ENCODE data around the gene FOCAD.

The FOCAD gene

DNA sequence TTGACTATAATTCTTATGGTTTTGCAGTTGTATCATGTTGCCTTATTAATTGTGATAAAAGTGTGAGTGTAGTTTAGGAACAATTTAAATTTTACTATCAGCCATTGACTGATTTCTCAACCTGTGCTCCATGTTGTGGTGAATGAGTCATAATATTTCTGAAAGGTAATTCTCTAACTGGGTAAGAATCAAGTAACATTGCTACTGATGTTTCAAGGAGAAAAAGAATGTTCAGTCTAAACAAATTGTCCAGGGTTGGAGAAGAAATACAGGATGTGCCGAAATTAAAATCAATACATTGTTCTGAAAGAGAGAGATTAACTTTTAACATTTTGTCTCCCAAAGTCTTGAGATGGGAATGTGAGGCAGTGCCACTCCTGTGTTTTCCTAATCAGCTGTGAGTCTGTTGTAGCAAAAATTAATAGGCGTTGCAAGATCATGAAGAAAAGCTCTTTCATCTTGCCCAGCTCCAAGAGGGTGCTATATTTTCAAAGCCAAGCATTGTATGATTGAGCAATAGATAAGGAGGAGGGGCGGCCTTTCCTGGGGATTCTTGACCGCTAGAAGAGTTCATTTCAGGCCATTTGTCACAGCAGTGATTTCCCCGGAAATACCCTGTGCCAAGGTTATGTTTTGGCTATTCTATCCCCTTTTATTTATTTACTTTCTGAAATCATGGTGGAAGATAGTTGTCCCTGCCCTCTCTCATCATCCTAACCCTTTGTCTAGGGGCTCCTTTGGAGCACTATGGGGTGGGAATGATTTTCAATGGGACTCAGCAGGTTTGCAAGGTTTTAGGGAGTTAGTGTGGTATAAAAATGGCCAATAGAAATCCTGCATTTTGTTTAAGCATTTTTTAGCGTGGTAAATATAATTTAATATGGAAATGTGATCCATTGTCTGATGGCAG lies 151.6 kb downstream of the FOCAD start:
- H3K36me3 ChIP-seq (ENCODE audit: control insufficient read depth in 4 of 4, insufficient read depth in 4 of 4, low read length in 3 of 4) = peaks cover 0 to 15% (median 5%) of the 10 kb centered on the region in 4 experiments
- DNase-seq = no peak
- H3K9me3 ChIP-seq (ENCODE audit: control extremely low read depth in 1 of 5, control insufficient read depth in 4 of 5, insufficient read depth in 2 of 5, low read depth in 1 of 5, low read length in 4 of 5) = peaks cover 0 to 7% (median 0%) of the 10 kb centered on the region in 5 experiments
- WGBS (ENCODE audit: insufficient coverage) = 91% methylated on average over 5 of the region's 6 CpGs
- POLR2A ChIA-PET = no interaction called here
- CTCF ChIA-PET = no interaction called here
- no peak overlapping the region for H3K4me3 ChIP-seq (ENCODE audit: control insufficient read depth in 1 of 7, extremely low read depth in 1 of 7, insufficient read depth in 4 of 7, low read depth in 2 of 7, low read length in 6 of 7)
- no peaks in the 10 kb centered on the region for H3K4me1 ChIP-seq (ENCODE audit: control extremely low read depth in 1 of 4, control insufficient read depth in 4 of 4, insufficient read depth in 4 of 4, low read length in 3 of 4)
- no peak overlapping the region for H3K27ac ChIP-seq (ENCODE audit: insufficient read depth in 1 of 2, low read depth in 1 of 2, low read length in 2 of 2, poor library complexity in 1 of 2, severe bottlenecking in 2 of 2)
- H3K27me3 ChIP-seq (replicated peaks in 2 of 5; ENCODE audit: control insufficient read depth in 4 of 5, insufficient read depth in 5 of 5, low read length in 4 of 5) = no peaks in the 10 kb centered on the region

GRCh38 chr9:20837166-20837565 lies 153.1 kb downstream of the FOCAD start:
- ChIA-PET POLR2A (no interaction called here), CTCF (no interaction called here)
- WGBS (ENCODE audit: insufficient coverage) = 97% methylated on average over 3 of the region's 3 CpGs
- H3K27me3 ChIP-seq (replicated peaks in 2 of 5; ENCODE audit: control insufficient read depth in 4 of 5, insufficient read depth in 5 of 5, low read length in 4 of 5) = no peaks in the 10 kb centered on the region
- peaks cover 0 to 15% (median 4%) of the 10 kb centered on the region in 4 experiments for H3K36me3 ChIP-seq (ENCODE audit: control insufficient read depth in 4 of 4, insufficient read depth in 4 of 4, low read length in 3 of 4)
- no peak overlapping the region for H3K4me3 ChIP-seq (ENCODE audit: control insufficient read depth in 1 of 7, extremely low read depth in 1 of 7, insufficient read depth in 4 of 7, low read depth in 2 of 7, low read length in 6 of 7)
- no peak overlapping the region for H3K27ac ChIP-seq (ENCODE audit: insufficient read depth in 1 of 2, low read depth in 1 of 2, low read length in 2 of 2, poor library complexity in 1 of 2, severe bottlenecking in 2 of 2)
- peaks cover 0 to 12% (median 0%) of the 10 kb centered on the region in 5 experiments for H3K9me3 ChIP-seq (ENCODE audit: control extremely low read depth in 1 of 5, control insufficient read depth in 4 of 5, insufficient read depth in 2 of 5, low read depth in 1 of 5, low read length in 4 of 5)
- DNase-seq = no peak
- H3K4me1 ChIP-seq (ENCODE audit: control extremely low read depth in 1 of 4, control insufficient read depth in 4 of 4, insufficient read depth in 4 of 4, low read length in 3 of 4) = no peaks in the 10 kb centered on the region

- CTCF ChIA-PET = no interaction called here
- WGBS (ENCODE audit: insufficient coverage) = no CpG with 5 or more reads among the region's 1 CpG
- Histone ChIP-seq H3K4me1 (ENCODE audit: control extremely low read depth in 1 of 4, control insufficient read depth in 4 of 4, insufficient read depth in 4 of 4, low read length in 3 of 4) (no peaks in the 10 kb centered on the region), H3K27ac (ENCODE audit: insufficient read depth in 1 of 2, low read depth in 1 of 2, low read length in 2 of 2, poor library complexity in 1 of 2, severe bottlenecking in 2 of 2) (no peak overlapping the region), H3K36me3 (ENCODE audit: control insufficient read depth in 4 of 4, insufficient read depth in 4 of 4, low read length in 3 of 4) (peaks cover 0 to 11% (median 5%) of the 10 kb centered on the region in 4 experiments), H3K9me3 (ENCODE audit: control extremely low read depth in 1 of 5, control insufficient read depth in 4 of 5, insufficient read depth in 2 of 5, low read depth in 1 of 5, low read length in 4 of 5) (peaks cover 0 to 16% (median 0%) of the 10 kb centered on the region in 5 experiments), H3K27me3 (replicated peaks in 2 of 5; ENCODE audit: control insufficient read depth in 4 of 5, insufficient read depth in 5 of 5, low read length in 4 of 5) (no peaks in the 10 kb centered on the region), H3K4me3 (ENCODE audit: control insufficient read depth in 1 of 7, extremely low read depth in 1 of 7, insufficient read depth in 4 of 7, low read depth in 2 of 7, low read length in 6 of 7) (no peak overlapping the region)
- DNase-seq = no peak
- POLR2A ChIA-PET = no interaction called here
Measured at GRCh38 chr9:20838218-20838617, 154.2 kb downstream of the FOCAD start.

DNA sequence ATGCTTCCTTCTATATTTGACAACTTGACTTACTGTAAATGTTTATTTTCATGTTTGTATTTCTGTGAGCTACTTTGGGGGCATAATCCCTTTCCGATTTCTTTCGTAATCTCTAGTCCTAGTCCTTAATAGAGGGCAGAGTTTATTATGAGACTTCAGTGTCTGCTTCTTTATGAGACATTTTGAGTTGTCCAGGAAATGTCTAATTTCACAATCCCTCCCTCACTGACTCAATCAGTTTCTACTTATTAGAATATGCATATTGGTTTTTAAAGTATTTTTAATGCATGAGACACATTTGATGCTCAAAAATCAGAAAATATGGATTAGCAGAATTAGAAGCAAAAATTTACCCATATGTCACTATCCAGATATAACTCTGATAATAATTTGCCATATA lies 160.9 kb downstream of the FOCAD start:
- WGBS (ENCODE audit: insufficient coverage) = 100% methylated on average over 2 of the region's 2 CpGs
- H3K27me3 ChIP-seq (replicated peaks in 2 of 5; ENCODE audit: control insufficient read depth in 4 of 5, insufficient read depth in 5 of 5, low read length in 4 of 5) = no peaks in the 10 kb centered on the region
- H3K9me3 ChIP-seq (ENCODE audit: control extremely low read depth in 1 of 5, control insufficient read depth in 4 of 5, insufficient read depth in 2 of 5, low read depth in 1 of 5, low read length in 4 of 5) = peaks cover 0 to 11% (median 0%) of the 10 kb centered on the region in 5 experiments
- no peak overlapping the region for H3K4me3 ChIP-seq (ENCODE audit: control insufficient read depth in 1 of 7, extremely low read depth in 1 of 7, insufficient read depth in 4 of 7, low read depth in 2 of 7, low read length in 6 of 7)
- H3K27ac ChIP-seq (ENCODE audit: insufficient read depth in 1 of 2, low read depth in 1 of 2, low read length in 2 of 2, poor library complexity in 1 of 2, severe bottlenecking in 2 of 2) = no peak overlapping the region
- no peaks in the 10 kb centered on the region for H3K4me1 ChIP-seq (ENCODE audit: control extremely low read depth in 1 of 4, control insufficient read depth in 4 of 4, insufficient read depth in 4 of 4, low read length in 3 of 4)
- DNase-seq = no peak
- POLR2A ChIA-PET = no interaction called here
- H3K36me3 ChIP-seq (ENCODE audit: control insufficient read depth in 4 of 4, insufficient read depth in 4 of 4, low read length in 3 of 4) = peaks cover 0 to 2% (median under 1%) of the 10 kb centered on the region in 4 experiments
- CTCF ChIA-PET = no interaction called here

GRCh38 chr9:20848490-20848889 lies 164.4 kb downstream of the FOCAD start:
- Histone ChIP-seq H3K27ac (ENCODE audit: insufficient read depth in 1 of 2, low read depth in 1 of 2, low read length in 2 of 2, poor library complexity in 1 of 2, severe bottlenecking in 2 of 2) (no peak overlapping the region), H3K9me3 (ENCODE audit: control extremely low read depth in 1 of 5, control insufficient read depth in 4 of 5, insufficient read depth in 2 of 5, low read depth in 1 of 5, low read length in 4 of 5) (no peaks in the 10 kb centered on the region), H3K4me1 (ENCODE audit: control extremely low read depth in 1 of 4, control insufficient read depth in 4 of 4, insufficient read depth in 4 of 4, low read length in 3 of 4) (no peaks in the 10 kb centered on the region), H3K4me3 (ENCODE audit: control insufficient read depth in 1 of 7, extremely low read depth in 1 of 7, insufficient read depth in 4 of 7, low read depth in 2 of 7, low read length in 6 of 7) (no peak overlapping the region), H3K27me3 (replicated peaks in 2 of 5; ENCODE audit: control insufficient read depth in 4 of 5, insufficient read depth in 5 of 5, low read length in 4 of 5) (no peaks in the 10 kb centered on the region), H3K36me3 (ENCODE audit: control insufficient read depth in 4 of 4, insufficient read depth in 4 of 4, low read length in 3 of 4) (no peaks in the 10 kb centered on the region)
- no CpG with 5 or more reads among the region's 2 CpGs for WGBS (ENCODE audit: insufficient coverage)
- CTCF ChIA-PET = no interaction called here
- DNase-seq = peak in 2 of 3 donors; percentile 18 to 20
- POLR2A ChIA-PET = no interaction called here

- no peaks in the 10 kb centered on the region for H3K36me3 ChIP-seq (ENCODE audit: control insufficient read depth in 4 of 4, insufficient read depth in 4 of 4, low read length in 3 of 4)
- H3K4me1 ChIP-seq (ENCODE audit: control extremely low read depth in 1 of 4, control insufficient read depth in 4 of 4, insufficient read depth in 4 of 4, low read length in 3 of 4) = no peaks in the 10 kb centered on the region
- DNase-seq = no peak
- ChIA-PET POLR2A (interaction anchor here (0.6 kb wide), 1 partner anchor 74 kb away, joined by 4 read pairs; no protein-coding TSS in a partner anchor), CTCF (interaction anchor here (1.2 kb wide), 1 partner anchor 14 kb away, joined by 4 read pairs; no protein-coding TSS in a partner anchor)
- no peak overlapping the region for H3K27ac ChIP-seq (ENCODE audit: insufficient read depth in 1 of 2, low read depth in 1 of 2, low read length in 2 of 2, poor library complexity in 1 of 2, severe bottlenecking in 2 of 2)
- H3K4me3 ChIP-seq (ENCODE audit: control insufficient read depth in 1 of 7, extremely low read depth in 1 of 7, insufficient read depth in 4 of 7, low read depth in 2 of 7, low read length in 6 of 7) = no peak overlapping the region
- WGBS (ENCODE audit: insufficient coverage) = 89% methylated on average over 2 of the region's 2 CpGs
- no peaks in the 10 kb centered on the region for H3K27me3 ChIP-seq (replicated peaks in 2 of 5; ENCODE audit: control insufficient read depth in 4 of 5, insufficient read depth in 5 of 5, low read length in 4 of 5)
- H3K9me3 ChIP-seq (ENCODE audit: control extremely low read depth in 1 of 5, control insufficient read depth in 4 of 5, insufficient read depth in 2 of 5, low read depth in 1 of 5, low read length in 4 of 5) = peaks cover 0 to 5% (median 0%) of the 10 kb centered on the region in 5 experiments
Measured at GRCh38 chr9:20853866-20854265, 169.8 kb downstream of the FOCAD start.

- Histone ChIP-seq H3K27ac (ENCODE audit: insufficient read depth in 1 of 2, low read depth in 1 of 2, low read length in 2 of 2, poor library complexity in 1 of 2, severe bottlenecking in 2 of 2) (no peak overlapping the region), H3K9me3 (ENCODE audit: control extremely low read depth in 1 of 5, control insufficient read depth in 4 of 5, insufficient read depth in 2 of 5, low read depth in 1 of 5, low read length in 4 of 5) (peaks cover 0 to 5% (median 0%) of the 10 kb centered on the region in 5 experiments)
- POLR2A ChIA-PET = no interaction called here
Measured at GRCh38 chr9:20854444-20854843, 170.4 kb downstream of the FOCAD start.

More at GRCh38 chr9:20854444-20854843, 170.4 kb downstream of the FOCAD start:
- DNase-seq = no peak
- Histone ChIP-seq H3K4me1 (ENCODE audit: control extremely low read depth in 1 of 4, control insufficient read depth in 4 of 4, insufficient read depth in 4 of 4, low read length in 3 of 4) (no peaks in the 10 kb centered on the region), H3K36me3 (ENCODE audit: control insufficient read depth in 4 of 4, insufficient read depth in 4 of 4, low read length in 3 of 4) (no peaks in the 10 kb centered on the region), H3K4me3 (ENCODE audit: control insufficient read depth in 1 of 7, extremely low read depth in 1 of 7, insufficient read depth in 4 of 7, low read depth in 2 of 7, low read length in 6 of 7) (no peak overlapping the region), H3K27me3 (replicated peaks in 2 of 5; ENCODE audit: control insufficient read depth in 4 of 5, insufficient read depth in 5 of 5, low read length in 4 of 5) (no peaks in the 10 kb centered on the region)
- WGBS (ENCODE audit: insufficient coverage) = no CpG with 5 or more reads among the region's 4 CpGs
- CTCF ChIA-PET = interaction anchor here (1.2 kb wide), 1 partner anchor 14 kb away, joined by 4 read pairs; no protein-coding TSS in a partner anchor
